Amygdala (tissue), 56 donors: Measurements from ENCODE around the gene IRX3.

Experiments used
- DNase-seq, 56 donors: peaks; one replicate each; lab custom pipeline; 2025; lab: John Stamatoyannopoulos, UW

Gene IRX3

DNA sequence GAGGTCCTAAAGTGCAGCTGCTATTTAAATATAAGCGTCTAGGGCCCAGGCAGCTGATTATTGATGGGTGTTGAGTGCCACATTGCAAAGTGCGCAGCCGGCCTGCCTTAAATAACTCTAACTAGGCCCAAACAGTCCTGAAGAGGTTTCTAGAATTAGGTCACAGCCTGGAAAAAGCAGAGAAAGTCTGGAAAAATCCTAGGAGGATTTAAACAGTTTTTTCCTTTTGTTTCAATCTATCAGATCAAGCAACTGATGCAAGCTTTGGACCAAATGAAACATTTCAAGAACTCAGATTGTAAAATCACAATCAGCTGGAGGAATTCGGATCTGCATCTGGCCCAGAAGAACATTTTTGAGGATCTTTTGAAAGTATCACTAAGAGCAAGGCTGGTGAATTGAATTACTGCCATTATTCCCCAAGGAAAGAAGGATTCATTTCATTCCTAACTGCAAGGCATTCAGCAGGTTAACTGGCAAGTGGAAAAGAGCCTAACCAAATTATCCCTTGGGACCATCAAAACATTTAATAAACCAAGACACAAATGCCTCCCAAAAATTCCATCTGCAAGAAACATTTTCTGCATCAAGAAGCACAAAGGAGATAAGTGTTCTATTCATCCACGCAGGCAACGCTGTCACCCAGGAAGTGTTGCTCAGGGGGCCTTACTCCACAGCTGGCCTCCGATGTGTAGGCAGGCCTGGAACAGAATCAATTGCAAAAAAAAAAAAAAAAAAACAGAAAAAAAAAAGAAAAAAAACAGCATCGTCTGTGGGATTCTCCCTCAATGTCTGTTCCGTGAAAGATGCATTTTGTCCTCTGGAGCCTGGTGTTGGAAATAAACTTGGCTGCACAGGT lies 46.1 kb downstream of the IRX3 start:
- peak in 2 of 56 donors; percentile 6 to 11 for DNase-seq

DNA sequence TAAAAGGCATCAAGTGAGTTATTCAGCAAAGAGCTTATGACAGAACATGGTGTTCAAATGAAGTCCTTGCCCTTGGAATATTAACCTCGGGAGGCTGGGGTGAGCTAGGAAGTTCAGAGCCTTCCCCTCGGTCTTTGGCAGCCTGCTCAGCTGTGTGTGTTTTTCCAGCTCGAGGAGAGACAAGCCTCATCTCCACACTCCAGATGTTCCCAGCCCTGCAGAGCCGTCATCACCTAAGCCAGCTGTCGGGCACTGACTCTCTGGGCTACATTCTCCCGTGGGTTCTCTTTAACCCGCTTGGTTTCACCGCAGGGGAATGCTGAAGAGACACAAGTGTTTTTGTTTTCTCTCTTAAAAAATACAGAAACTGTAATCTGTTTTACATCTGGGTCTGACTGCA lies 47.1 kb downstream of the IRX3 start:
- DNase-seq = no peak

DNA sequence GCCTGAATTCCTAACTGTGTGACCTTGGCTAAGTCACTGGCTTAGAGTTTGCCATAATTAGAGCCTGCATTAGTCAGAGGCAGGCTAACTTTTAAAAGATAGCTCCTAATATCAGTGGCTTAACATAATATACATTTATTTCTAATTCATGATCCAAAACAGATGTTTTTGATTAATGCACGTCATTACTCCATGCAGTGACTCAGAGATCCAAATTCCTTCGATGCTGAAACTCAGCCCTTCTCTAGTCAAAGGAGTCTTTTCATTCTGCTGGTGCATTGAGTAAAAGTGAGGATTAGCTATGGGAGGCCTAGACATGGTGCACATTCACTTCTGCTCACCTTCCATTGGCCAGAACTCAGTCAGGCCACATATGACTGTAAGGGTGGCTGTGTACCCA lies 49.8 kb downstream of the IRX3 start:
- no peak for DNase-seq

DNA sequence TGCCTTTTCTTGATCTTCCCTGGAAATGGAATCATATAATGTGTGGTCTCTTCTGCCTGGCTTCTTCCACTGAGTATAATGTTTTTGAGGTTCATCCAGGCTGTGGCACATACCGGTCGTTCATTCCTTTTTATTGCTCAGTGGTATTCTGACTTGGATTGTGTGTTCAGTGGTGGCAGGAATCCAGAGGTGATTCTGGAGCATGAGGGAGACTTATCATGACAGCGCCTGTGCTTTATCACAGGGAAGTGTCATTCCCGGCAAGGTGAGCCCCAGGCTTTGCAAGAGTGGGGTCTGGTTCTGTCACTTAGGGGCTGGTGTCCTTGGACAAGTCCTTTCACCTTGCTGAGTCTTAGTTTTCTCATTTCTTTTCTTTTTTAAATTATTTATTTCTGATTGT lies 53.0 kb downstream of the IRX3 start:
- DNase-seq = no peak
